ENCODE measurements around the gene CASP6. TPM values are rescaled to one million over a fixed set of nuclear protein-coding genes. Genes with fewer than 3 reads are reported as not detected.

Gene CASP6
- total RNA-seq, 3 donors from 2014 or later (not counting 1 experiment from before 2014, with no cell fraction given), result 3.4 to 6.0 (median 4.8) TPM

DNA sequence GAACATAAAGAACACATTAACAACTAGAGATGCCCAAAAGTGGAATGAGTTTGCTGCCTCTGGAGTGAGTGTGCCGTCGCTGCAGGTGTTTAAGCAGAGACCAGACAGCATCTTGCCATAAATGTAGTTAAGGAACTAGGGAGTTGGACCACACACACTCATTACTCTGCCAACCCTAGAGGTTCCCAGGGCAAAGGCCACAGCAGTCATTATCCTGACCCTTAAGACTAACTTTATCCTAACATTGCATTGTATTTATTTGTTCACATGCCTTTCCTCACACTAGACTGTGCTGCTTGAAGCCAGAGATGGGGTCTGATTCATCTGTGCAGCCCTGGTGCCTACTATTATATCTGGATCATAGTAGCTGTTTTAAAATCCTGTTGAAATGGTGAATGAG, 43.5 kb upstream of the CASP6 start:
- intact Hi-C loops (cut with micrococcal nuclease), result no loop called here
- Histone ChIP-seq H3K4me1 (ENCODE audit: control insufficient read depth, insufficient read depth, low read length) (no peaks in the 10 kb centered on the region), H3K27ac (ENCODE audit: low read length) (no peak overlapping the region), H3K4me3 (ENCODE audit: low read length) (no peak overlapping the region), H3K9me3 (ENCODE audit: control insufficient read depth, insufficient read depth, low read length) (no peaks in the 10 kb centered on the region), H3K36me3 (ENCODE audit: control insufficient read depth, insufficient read depth, low read length) (no peaks in the 10 kb centered on the region), H3K27me3 (ENCODE audit: control insufficient read depth, insufficient read depth, low read length) (no peaks in the 10 kb centered on the region)
- WGBS (ENCODE audit: insufficient coverage), result 100% methylated on average over 2 of the region's 2 CpGs
- H3K4me1 Mint-ChIP-seq, result no peaks in the 10 kb centered on the region
- H3K27me3 Mint-ChIP-seq (ENCODE audit: low read depth in 2 of 2), result peaks cover 0 to 8% of the 10 kb centered on the region in 2 donors
- H3K4me3 Mint-ChIP-seq, result no peak overlapping the region
- no peak for DNase-seq
- no peaks in the 10 kb centered on the region for H3K9me3 Mint-ChIP-seq
- H3K27ac Mint-ChIP-seq, result no peak overlapping the region
- ATAC-seq, result no peak
- no peak for TF ChIP-seq CTCF (IDR thresholded peaks at IDR 0.05)
- H3K36me3 Mint-ChIP-seq, result no peaks in the 10 kb centered on the region

GRCh38 chr4:109745830-109746229, 42.6 kb upstream of the CASP6 start:
- Histone ChIP-seq H3K4me1 (ENCODE audit: control insufficient read depth, insufficient read depth, low read length) (no peaks in the 10 kb centered on the region), H3K4me3 (ENCODE audit: low read length) (no peak overlapping the region), H3K9me3 (ENCODE audit: control insufficient read depth, insufficient read depth, low read length) (no peaks in the 10 kb centered on the region), H3K27me3 (ENCODE audit: control insufficient read depth, insufficient read depth, low read length) (no peaks in the 10 kb centered on the region), H3K27ac (ENCODE audit: low read length) (no peak overlapping the region), H3K36me3 (ENCODE audit: control insufficient read depth, insufficient read depth, low read length) (no peaks in the 10 kb centered on the region)
- no peaks in the 10 kb centered on the region for H3K4me1 Mint-ChIP-seq
- H3K36me3 Mint-ChIP-seq, result no peaks in the 10 kb centered on the region
- no peaks in the 10 kb centered on the region for H3K9me3 Mint-ChIP-seq
- no peak for TF ChIP-seq CTCF (IDR thresholded peaks at IDR 0.05)
- peaks cover 6 to 17% of the 10 kb centered on the region in 2 donors for H3K27me3 Mint-ChIP-seq (ENCODE audit: low read depth in 2 of 2)
- H3K27ac Mint-ChIP-seq, result no peak overlapping the region
- ATAC-seq, result no peak
- DNase-seq, result no peak
- H3K4me3 Mint-ChIP-seq, result no peak overlapping the region
- intact Hi-C loops (cut with micrococcal nuclease), result no loop called here

DNA sequence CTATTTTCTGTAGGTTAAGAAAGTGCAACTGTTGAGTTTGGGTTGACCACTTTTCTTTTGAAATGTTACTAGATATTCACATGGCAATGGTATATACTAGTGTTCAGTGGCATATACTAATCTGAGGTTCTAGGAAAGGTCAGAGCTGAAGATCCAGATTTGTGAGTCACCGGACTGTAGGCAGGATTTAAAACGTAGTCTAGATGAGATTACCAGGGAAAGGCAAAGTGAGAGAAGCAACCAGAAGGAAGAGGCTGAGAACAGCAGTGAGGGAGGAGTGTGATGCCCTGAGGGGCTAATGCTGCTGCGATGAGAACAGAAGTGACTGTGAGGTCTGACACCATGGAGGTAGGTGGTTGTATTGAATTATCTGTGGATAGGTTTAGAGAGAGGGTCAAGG, 36.3 kb upstream of the CASP6 start:
- intact Hi-C loops (cut with micrococcal nuclease), result no loop called here

More for the DNA sequence above, 36.3 kb upstream of the CASP6 start:
- H3K36me3 Mint-ChIP-seq, result no peaks in the 10 kb centered on the region
- H3K27ac Mint-ChIP-seq, result no peak overlapping the region
- H3K36me3 ChIP-seq (ENCODE audit: control insufficient read depth, insufficient read depth, low read length), result no peaks in the 10 kb centered on the region
- TF ChIP-seq CTCF (IDR thresholded peaks at IDR 0.05), result no peak
- DNase-seq (no peak), ATAC-seq (no peak)
- no peaks in the 10 kb centered on the region for H3K9me3 Mint-ChIP-seq
- H3K4me1 Mint-ChIP-seq, result no peaks in the 10 kb centered on the region
- no peaks in the 10 kb centered on the region for H3K4me1 ChIP-seq (ENCODE audit: control insufficient read depth, insufficient read depth, low read length)
- no peaks in the 10 kb centered on the region for H3K27me3 ChIP-seq (ENCODE audit: control insufficient read depth, insufficient read depth, low read length)
- H3K27me3 Mint-ChIP-seq (ENCODE audit: low read depth in 2 of 2), result peaks cover 16 to 42% of the 10 kb centered on the region in 2 donors
- H3K9me3 ChIP-seq (ENCODE audit: control insufficient read depth, insufficient read depth, low read length), result no peaks in the 10 kb centered on the region
- no peak overlapping the region for H3K27ac ChIP-seq (ENCODE audit: low read length)
- H3K4me3 Mint-ChIP-seq, result no peak overlapping the region
- H3K4me3 ChIP-seq (ENCODE audit: low read length), result no peak overlapping the region
- WGBS (ENCODE audit: insufficient coverage), result 89% methylated on average over 3 of the region's 3 CpGs

Measured in natural killer cell (primary cell).